Right lung (tissue), 10 donors: ENCODE results near the gene FANCG. TPM values are rescaled to one million over a fixed set of nuclear protein-coding genes. Genes with fewer than 3 reads are reported as not detected.

Experiments
- DNase-seq, 2 donors: peaks; one replicate each; pipeline ENCODE4 v3.0.0-alpha.2; 2013
- long read RNA-seq, 8 donors: transcript quantifications; one replicate each; lab custom pipeline, GENCODE V29; 2026
- polyA plus RNA-seq, 5 donors: library from polyadenylated mRNA; unstranded; fragments of 120-200 nt; gene quantifications; one replicate each; pipeline versions ENCODE4 v1.2.1 to v1.2.3, GENCODE V29; 2013; ENCODE audit warnings: inconsistent platforms in 1 of 5, low replicate concordance in 1 of 5; ENCODE audit not compliant: insufficient read length in 5 of 5, insufficient read depth in 1 of 5

Gene FANCG
- 10 to 100 TPM; 41.1 to 60.2 (median 49.0) TPM for polyA plus RNA-seq
- long read RNA-seq, donor 1, transcript FANCG-201 (14 exons, 2,631 nt) = major isoform, 6 of 7 reads
- long read RNA-seq, donor 1, partial matches to known transcripts = 0 of 7 reads
- long read RNA-seq, donor 1, other reads (novel, unspliced or antisense) = 0 of 7 reads
- long read RNA-seq, donor 2, partial matches to known transcripts = 0 of 1 reads
- long read RNA-seq, donor 2, other reads (novel, unspliced or antisense) = 0 of 1 reads
- long read RNA-seq, donor 3, partial matches to known transcripts = 0 of 3 reads
- long read RNA-seq, donor 3, other reads (novel, unspliced or antisense) = 0 of 3 reads
- long read RNA-seq, donor 4 = 0 reads
- long read RNA-seq, donor 5, partial matches to known transcripts = 0 of 2 reads
- long read RNA-seq, donor 5, other reads (novel, unspliced or antisense) = 0 of 2 reads
- long read RNA-seq, donor 6, partial matches to known transcripts = 0 of 2 reads
- long read RNA-seq, donor 6, other reads (novel, unspliced or antisense) = 0 of 2 reads
- long read RNA-seq, donor 7, partial matches to known transcripts = 0 of 3 reads
- long read RNA-seq, donor 7, other reads (novel, unspliced or antisense) = 0 of 3 reads
- long read RNA-seq, donor 8, partial matches to known transcripts = 0 of 1 reads
- long read RNA-seq, donor 8, other reads (novel, unspliced or antisense) = 0 of 1 reads

DNA sequence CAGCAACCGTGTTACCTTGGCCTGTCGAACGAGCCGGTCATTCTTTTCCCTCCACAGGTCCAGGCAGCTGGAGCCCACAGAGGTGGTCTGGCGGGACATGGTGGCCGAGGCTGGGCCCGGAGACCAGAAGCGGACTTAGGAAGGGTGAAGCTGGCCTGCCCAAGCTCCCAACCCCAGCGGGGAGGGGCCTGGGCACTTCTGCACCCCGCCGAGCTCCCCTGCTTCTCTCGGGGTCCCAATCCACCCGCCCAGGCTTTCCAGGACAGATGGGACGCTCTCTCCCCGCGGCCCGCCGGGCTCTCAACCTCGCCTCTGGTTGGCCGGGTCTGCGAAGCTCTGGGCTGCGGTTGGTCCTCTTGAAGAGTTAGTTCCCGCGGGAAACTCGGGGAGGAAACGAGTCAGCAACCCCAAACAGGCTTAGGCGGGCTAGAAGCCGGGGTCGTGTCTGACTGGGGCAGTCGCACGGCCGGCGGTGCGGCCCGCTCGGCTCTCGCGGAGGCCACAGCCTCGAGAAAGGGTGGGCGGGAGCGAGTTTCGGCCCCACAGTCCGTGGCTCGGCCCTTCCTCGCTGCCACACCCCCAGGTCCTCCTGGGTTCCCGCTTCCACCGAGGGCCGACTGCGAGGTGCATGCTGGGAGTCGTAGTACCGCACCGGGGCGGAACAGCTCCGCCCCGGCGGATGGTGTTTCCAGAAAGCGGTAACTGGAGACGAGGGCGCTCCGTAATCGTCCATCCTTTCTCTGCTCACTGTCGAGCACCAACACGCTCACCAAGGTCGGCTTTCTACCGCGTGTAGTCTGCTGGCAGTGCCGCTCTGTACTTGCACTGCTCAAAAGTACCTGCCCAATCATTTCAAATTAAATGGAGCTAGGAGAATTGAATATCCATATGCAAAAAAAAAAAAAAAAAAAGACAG is at the start of gene FANCG:
Gene FANCG, minus strand, starts transcription at position 517 of the 916 bp plus-strand sequence. Its CDS starts 418 bp downstream, at position 99.
- peak; percentile 89 to 92 for DNase-seq

DNA sequence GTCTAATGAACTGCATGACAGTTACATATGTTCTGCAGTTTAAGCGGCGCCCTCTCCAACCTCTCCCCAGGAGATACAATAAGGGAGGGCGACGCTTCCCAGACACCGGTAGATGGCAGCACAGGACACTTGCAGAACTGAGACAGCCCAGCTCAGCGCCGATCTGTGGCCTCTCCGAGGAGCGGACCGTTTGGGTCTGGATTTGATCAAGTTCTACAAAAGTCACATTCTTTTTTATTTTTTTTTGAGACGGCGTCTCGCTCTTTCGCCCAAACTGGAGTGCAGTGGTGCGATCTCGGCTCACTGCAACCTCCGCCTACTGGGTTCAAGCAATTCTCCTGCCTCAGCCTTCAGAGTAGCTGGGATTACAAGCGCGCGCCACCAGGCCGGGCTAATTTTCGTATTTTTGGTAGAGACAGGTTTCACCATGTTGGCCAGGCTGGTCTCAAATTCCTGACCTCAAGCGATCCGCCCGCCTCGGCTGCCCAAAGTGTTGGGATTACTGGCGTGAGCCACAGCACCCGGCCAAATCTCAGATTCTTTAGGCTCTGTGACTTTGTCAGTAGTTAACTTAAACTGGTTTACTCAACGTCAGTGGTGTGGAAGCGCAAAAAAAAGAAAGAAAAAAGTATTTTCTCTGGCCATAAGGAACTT is 37.3 kb upstream of the FANCG start:
- DNase-seq = peak; percentile 87 to 89

DNA sequence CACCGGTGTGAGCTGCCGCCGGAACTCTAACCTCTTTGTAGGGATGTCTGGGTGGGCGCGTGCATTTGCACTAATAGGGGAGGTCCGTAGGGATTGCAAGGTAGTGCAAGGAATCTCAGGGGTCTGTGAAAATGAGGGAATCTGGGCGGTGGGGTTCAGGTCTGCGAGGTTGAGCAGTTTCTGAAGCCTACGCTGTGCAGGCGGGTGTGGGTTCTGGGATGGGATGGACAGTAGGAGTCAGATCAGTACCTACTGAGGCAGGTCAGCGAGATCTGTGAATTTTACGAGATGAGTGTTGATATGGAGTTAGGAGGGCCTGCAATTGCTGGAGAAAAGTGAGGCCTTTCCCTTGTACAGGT is 36.8 kb upstream of the FANCG start:
- no peak for DNase-seq

DNA sequence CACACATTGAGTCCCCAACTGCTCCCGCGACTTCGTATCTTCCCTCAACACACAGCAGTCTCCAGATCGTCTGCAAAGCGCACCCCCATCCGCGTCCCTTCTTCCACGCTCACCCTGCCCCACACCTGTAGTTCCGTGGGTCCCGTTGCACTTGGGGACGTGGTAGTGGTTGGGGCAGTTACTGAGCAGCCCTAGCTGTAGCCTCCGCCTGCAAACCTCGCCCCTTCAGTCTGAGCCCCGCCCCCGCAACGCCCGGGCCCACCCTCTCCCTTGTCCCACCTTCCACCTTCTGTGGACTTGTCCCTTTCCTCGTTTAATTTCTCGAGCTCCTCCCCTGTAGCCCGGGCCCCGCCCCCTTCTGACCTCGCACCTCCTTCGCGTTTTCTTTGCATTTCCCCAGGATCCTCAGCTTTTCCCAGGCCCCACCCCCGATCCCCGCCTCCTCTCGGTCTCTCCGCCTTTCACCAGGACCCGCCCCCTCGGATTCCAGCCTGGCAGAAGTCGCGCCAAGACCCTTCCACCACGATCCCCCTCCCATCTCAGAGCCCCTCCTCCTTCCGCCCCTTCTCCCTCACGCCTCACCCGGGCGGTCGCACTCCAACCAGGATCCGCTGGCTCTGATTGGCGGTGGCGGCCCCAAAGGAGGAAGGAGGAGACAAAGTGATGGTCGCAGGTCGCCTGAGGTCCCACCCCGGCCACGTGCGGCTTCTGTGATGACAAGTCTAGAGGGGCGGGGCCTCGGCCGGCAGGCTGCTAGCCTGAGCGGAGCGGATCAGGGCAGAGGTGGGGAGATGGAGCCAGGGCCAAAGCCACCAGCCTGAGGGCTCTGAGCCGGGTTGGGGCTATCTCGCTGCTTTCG is 36.2 kb upstream of the FANCG start, which contains the start of gene ATOSB:
Gene ATOSB, minus strand, starts transcription at position 183 of the 859 bp plus-strand sequence. CDS start 7,588 bp downstream, outside the sequence.
- DNase-seq = peak; percentile 96 to 97

DNA sequence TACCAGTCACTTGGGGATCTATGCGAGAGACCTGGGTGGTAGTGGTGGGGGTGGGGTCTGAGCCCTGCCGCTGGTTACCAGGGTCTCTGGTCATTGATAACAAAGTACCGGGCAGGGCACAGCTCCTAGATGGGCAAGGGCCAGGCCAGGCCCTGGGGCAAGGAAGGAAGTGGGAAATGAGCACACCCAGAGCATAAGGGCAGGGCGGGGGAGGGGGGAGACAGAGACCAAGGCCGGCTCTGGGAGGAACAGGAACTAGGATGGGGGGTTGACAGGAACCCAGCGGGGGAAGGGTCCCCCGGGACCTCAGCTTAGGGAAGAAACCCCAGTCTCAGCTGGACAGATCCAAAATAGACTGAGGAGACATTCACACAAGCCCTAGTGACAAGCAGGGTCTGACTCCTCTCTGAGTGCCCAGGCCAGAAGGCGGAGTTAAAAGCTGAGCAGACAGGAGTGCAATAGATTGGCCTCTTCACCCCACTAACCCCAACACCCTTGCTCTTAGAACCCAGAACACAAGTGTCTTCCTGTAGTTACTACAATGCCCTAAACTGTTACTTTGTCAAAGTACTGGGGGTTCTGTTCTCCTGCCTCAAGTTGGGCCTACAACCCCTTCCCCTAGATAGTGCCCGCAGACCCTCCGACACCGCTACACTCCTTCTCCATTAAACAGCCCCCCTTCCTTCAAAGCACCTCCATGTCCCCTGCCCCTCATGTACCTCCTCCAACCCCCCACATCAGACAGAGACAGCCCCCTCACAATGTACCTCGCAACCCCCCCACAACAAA is 35.3 kb upstream of the FANCG start:
- peak in 1 of 2 donors; percentile 32 for DNase-seq

DNA sequence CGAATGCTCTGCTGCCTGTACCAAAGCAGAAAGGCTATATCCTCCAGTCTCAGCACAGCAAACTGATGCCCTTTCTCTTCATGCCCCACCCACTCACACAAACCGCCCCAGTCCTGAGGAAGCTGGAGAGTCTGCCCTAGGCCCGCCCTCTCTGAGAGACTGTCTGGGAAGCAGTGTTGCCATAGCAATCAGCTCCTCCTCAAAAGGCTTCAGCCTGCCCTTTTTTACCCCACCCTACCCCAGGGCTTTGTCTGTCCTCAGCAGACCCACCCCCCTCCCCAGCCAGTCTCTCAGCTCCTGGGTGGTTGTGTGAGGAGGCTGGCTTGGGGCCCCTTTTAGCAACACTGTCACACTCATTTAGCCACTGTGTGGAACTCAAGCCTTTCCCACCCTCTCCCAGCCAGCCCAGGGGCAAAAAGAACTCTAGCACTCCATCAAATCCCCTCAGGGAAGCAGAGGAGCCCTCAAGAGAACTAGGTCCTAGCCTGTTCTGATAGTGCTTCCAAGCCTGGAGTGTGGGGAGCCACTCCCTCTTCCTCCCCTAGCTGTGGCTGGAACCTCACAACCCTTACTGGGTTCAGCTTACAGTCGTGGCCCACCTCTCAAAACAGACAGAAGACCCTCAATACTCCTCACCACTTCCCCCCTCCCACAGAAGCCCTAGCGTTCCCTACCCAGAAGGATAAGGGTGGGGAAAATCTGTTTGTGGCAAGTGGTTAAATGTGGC is 34.5 kb upstream of the FANCG start:
- DNase-seq = peak; percentile 61 to 82

DNA sequence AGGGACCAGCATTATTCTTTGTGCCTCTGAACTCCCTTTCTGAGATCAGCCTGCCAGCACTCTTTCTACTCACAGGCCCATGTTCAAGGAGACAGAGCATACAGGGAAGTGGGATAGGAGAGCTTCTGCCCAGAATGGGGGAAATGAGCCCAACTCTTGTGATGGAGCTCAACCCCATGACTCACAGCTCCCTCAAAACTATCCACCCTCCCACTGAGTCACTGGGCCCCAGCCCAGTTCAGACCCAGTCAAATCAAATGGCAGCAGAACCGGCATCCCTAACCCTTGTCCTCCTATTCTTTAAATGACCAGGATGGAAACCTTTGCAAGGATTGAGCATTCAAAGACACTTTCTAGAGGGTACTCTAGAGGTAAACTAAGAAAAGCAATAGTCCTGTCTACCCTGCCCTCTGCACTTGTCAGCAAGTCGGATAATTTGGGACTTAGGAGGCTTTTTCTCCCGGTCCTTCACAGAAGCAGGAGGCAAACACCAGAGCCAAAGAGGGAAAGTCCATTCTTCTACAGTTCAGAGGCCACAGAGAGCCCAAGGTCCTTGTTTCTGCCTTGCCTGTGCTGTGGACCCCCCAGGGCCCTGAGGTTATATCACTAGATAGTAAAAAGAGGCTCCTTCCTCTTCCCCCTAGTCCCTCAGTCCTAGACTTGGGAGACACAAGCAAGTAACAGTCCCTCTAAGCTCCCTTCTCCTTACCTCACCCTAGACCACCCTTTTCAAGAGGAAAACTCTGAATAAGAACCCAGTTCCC is 32.7 kb upstream of the FANCG start:
- no peak for DNase-seq

DNA sequence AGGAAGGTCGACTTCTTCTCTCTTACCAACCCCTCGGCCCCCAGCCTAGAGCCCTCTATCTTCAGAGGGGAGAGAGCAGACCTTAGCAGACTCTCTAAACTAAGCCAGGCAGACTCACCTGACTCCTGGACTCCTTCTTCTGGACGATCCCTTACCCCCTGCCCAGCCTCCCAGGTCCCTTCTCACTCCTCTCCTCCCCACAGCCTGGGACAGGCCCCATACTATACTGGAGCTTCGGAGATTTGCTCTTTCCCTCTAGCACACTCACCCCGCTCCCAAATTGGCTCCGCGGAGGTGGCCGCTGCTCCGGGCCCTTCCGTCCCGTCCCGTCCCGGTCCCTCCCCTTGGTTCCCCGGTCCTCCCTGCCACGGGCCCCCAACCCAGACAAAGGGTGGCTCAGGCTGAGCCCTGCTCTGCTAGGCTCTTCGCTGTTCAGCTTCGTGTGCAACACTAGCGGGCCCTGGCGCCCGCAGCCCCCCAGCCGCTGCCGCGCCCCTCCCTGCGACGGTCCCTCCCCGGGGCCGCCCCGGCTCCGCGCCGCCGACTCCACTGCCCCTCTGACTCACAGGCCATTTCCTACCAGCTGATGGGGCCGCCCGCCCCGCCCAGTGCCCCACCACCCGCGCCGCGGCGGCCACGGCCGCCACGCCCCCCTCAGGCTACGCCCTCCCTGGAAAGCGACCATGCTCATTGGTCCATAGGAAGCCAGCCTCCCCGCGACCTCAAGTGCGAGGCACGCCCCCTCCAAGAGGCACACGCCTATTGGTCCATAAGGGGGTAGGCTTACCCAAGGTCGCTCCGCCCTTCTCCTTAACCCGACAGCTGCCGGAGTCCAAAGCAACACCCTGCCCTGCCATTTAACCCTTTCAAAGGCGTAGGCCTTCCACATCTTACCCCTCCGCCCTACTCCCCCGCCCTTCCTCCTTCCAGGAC is 31.5 kb upstream of the FANCG start:
- peak; percentile 96 for DNase-seq

DNA sequence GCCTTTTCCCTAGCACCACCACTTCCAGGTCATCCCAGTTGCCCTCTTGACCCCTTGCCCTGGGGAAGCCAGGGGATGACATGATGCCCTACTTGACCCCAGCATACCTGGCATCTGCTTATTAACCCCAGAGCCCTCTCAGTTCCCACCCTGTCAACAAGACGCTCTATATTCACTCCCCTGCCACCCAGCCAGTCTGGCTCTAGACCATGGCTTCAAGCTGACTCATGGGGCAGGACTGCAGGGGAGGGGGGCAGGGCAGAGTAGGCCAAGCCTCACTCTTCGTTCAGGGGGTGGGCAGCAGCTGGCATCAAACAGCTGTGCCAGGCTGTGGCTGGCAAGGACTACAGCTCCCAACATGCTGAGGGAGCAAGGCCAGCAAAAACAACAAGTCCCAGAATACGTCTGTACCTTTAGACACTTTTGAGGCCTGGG is 30.6 kb upstream of the FANCG start:
- DNase-seq = no peak

DNA sequence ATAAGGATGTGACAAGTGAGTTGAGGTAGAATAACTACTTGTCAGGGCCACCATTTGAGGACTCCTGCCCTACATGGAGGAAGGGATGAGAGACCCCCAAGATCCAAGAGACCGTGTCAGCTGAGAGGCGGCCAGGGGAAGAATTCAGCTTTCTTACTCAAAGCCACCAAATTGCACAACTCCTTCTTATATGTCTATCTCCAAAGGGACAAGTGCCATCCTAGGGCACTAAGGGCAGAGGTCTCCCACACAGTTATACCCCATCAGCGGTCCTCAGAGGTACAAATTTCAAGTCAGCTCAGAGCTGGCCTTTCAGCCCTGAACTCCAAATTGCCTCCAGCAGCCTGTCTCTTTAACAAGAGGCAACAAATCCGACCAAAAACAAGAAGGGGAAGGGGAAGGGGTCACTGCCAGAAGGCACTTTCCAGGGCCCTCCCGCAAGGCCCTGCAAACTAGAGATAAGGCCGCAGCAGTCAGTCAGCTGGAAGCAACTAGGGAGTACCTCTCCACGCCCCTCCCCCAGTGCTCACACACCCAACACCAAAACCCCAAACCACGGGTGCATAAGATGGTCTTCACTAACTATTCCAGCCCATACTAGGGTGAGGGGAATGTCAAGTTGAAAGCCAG is 29.3 kb upstream of the FANCG start:
- no peak for DNase-seq

DNA sequence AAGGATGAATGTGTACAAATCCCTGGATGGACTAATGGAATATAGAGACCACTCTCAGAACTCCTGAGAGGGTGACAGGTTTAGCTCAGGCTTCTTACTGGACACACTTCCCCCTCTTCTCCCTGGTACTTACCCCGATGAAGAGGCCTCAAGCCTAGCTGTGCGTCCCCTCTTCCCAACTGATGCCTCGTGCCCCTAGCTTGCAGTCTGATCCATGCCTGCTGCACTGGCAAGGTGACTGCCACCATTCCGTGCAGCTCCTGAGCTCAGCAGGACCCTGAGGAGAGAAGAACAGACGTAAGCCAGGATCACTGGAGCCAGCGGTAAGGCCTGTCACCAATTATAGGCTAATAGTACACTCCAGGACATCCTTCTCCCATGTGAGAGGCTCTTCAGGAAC is 28.7 kb upstream of the FANCG start:
- DNase-seq = no peak

DNA sequence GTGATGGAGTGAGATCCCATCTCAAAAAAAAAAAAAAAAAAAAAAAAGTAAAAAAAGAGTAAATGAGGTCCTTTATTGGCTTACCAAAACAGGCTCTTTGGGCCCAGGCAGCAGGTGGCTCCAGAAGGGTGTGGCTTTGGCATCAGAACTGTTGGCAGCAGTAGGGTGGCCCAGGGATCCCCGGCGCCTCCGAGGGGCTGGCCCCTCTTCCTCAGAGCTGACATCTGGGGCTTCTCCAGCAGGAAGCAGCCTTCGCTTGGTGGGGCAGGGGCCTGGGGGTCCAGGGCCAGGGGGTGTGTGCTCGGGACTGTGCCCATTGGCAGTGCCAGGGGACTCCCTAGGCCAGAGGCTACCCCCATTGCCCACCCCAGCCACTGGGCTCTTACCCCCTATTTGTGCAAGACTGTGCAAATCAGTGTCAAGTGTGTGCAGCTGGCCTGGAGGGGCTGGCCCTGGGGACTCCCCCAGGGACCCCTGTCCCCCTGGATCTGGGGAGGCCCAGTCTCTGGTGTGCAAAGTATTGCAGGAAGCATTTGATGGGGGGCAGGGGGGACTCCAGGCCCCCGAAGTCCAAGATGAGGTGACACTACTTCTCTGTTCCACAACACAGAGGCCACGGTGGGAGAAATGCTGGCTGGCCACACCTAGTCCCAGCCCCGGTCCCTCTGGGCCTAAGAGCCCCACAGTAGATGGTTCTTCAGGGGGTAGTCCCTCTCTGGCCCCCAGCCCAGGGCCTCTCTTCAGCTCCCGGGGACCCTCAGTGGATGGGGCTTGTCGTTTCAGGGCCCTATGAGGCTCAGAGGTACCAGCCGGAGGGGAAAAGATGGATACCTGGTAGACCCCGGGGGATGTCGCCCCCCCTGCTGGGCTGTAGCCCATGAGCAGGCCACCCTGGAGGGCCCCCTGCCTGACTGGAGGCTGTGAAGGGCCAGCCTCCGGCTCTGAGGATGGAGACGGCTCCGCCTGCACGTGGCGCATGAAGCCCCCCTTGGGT is 27.9 kb upstream of the FANCG start:
- DNase-seq = no peak

DNA sequence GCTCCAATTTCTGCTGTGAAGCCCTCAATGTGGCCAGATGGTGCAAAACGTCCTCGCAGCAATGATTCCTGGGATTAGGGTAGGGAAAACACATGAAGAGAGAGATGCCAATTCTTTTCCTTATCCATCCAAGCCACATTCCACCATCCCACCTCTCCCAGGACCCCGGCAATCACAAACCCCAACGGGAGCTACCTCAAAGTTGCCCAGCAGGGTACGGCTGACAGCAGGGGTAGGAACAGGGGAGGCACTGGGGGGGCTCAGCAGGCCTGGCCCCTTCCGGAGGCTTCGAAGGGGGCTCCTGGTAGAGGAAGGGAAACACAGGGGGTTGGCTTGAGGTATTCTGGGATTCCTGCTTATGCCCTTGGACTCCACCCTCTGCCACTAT is 26.6 kb upstream of the FANCG start:
- DNase-seq = no peak

DNA sequence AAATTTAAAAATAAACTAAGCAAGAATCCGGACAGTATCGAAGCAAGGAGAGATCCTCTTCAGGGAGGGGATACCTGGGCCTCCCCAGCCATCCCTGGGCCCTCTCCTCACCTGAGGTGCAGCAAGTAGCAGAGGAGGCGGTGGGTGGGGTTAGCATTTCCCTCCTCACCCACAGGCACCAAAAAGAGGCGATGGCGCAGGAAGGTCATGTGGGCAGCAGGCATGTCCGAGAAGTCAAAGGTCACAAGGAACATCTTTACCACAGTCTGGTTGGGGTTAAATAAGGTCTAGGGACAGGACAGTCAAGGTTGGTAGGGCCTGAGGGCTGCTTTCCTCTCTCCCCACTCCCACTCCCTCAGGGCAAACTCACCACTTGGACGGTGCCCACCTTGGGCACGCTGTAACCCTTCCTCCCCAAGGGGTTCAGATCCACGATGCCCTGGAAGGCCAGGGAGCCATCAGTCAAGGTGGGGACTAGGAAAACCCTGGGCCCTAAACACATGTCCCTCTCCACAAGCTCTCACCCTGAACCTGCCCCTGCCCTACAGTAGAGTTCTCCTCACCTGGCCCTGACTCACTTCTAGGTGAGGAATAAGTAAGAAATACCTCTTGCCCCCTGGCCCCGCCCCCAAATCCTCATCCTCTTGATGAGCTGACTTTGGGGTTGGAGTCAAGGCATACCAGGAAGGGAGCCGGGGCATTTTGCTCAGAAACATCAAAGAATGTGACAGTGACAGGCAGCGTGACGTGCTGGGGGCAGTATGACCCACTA is 26.0 kb upstream of the FANCG start:
- DNase-seq = no peak
